Hindlimb muscle (tissue), 1 donor: ENCODE data around the gene SLC9A9. TPM values are rescaled to one million over a fixed set of nuclear protein-coding genes. Genes with fewer than 3 reads are reported as not detected.

Source experiments
- DNase-seq: peaks from one replicate; pipeline ENCODE4 v3.0.0-alpha.2; 2013
- polyA plus RNA-seq: library from polyadenylated mRNA; unstranded; fragments of 120-200 nt; gene quantifications from one replicate; pipeline ENCODE4 v1.2.1, GENCODE V29; 2013; ENCODE audit not compliant: insufficient read length

Gene SLC9A9
- polyA plus RNA-seq, 1 donor = 14.0 TPM

GRCh38 chr3:143384076-143384475 lies 464.2 kb downstream of the SLC9A9 start:
- DNase-seq = no peak

- no peak for DNase-seq
These were observed 464.8 kb downstream of the SLC9A9 start for GRCh38 chr3:143383421-143383820.

GRCh38 chr3:143382816-143383215 lies 465.5 kb downstream of the SLC9A9 start:
- DNase-seq = no peak

GRCh38 chr3:143380449-143380848 lies 467.8 kb downstream of the SLC9A9 start:
- DNase-seq = no peak

- no peak for DNase-seq
These were observed 472.6 kb downstream of the SLC9A9 start for GRCh38 chr3:143375698-143376097.

- no peak for DNase-seq
These were observed 481.1 kb downstream of the SLC9A9 start for GRCh38 chr3:143367171-143367570.

GRCh38 chr3:143366672-143367071 lies 481.6 kb downstream of the SLC9A9 start:
- DNase-seq = no peak

GRCh38 chr3:143363949-143364348 lies 484.3 kb downstream of the SLC9A9 start:
- no peak for DNase-seq

GRCh38 chr3:143363276-143363675 lies 485.0 kb downstream of the SLC9A9 start:
- no peak for DNase-seq

GRCh38 chr3:143362115-143362991 lies 485.9 kb downstream of the SLC9A9 start:
- no peak for DNase-seq

GRCh38 chr3:143361589-143361988 lies 486.7 kb downstream of the SLC9A9 start:
- no peak for DNase-seq

GRCh38 chr3:143360244-143360643 lies 488.0 kb downstream of the SLC9A9 start:
- no peak for DNase-seq

- no peak for DNase-seq
These were observed 489.3 kb downstream of the SLC9A9 start for GRCh38 chr3:143358793-143359491.

GRCh38 chr3:143358155-143358792 lies 490.0 kb downstream of the SLC9A9 start:
- DNase-seq = no peak

- no peak for DNase-seq
These were observed 490.6 kb downstream of the SLC9A9 start for GRCh38 chr3:143357700-143358099.

- no peak for DNase-seq
These were observed 491.4 kb downstream of the SLC9A9 start for GRCh38 chr3:143356839-143357238.

GRCh38 chr3:143354342-143354741 lies 493.9 kb downstream of the SLC9A9 start:
- no peak for DNase-seq

- DNase-seq = no peak
These were observed 495.3 kb downstream of the SLC9A9 start for GRCh38 chr3:143352850-143353550.

- DNase-seq = no peak
These were observed 496.2 kb downstream of the SLC9A9 start for GRCh38 chr3:143351895-143352608.

- DNase-seq = no peak
These were observed 496.9 kb downstream of the SLC9A9 start for GRCh38 chr3:143351354-143351753.

- no peak for DNase-seq
These were observed 498.8 kb downstream of the SLC9A9 start for GRCh38 chr3:143349455-143349854.
